Adipocyte (in vitro differentiated cells): ENCODE measurements around the gene SKI.

ENCODE experiments used
- DNase-seq: peaks from one replicate; pipeline ENCODE4 v3.0.0-alpha.2; 2015; ENCODE audit warnings: low read depth
- H3K27me3 ChIP-seq: replicated peaks from 2 replicates; pipeline ENCODE4 v1.7.0; 2013; ENCODE audit warnings: mild to moderate bottlenecking, low read length, moderate library complexity; ENCODE audit not compliant: control insufficient read depth, insufficient read depth
- H3K36me3 ChIP-seq: 2 replicates; pipeline ENCODE4 v1.7.0; 2013; ENCODE audit warnings: low read length, mild to moderate bottlenecking, moderate library complexity; ENCODE audit not compliant: control insufficient read depth, insufficient read depth, severe bottlenecking
- H3K4me1 ChIP-seq: 2 replicates; pipeline ENCODE4 v1.7.0; 2013; ENCODE audit warnings: mild to moderate bottlenecking, low read length, moderate library complexity; ENCODE audit not compliant: control insufficient read depth, insufficient read depth
- H3K4me3 ChIP-seq: 2 replicates; pipeline ENCODE4 v1.7.0; 2013; ENCODE audit warnings: mild to moderate bottlenecking, low read length, moderate library complexity
- H3K9ac ChIP-seq: 2 replicates; pipeline ENCODE4 v1.7.0; 2013; ENCODE audit warnings: mild to moderate bottlenecking, low read length, moderate library complexity
- H3K9me3 ChIP-seq: 2 replicates; pipeline ENCODE4 v1.7.0; 2013; ENCODE audit warnings: mild to moderate bottlenecking, low read length, moderate library complexity; ENCODE audit not compliant: control insufficient read depth

Gene SKI

GRCh38 chr1:2340086-2340917 is 112.2 kb downstream of the SKI start:
- no peaks in the 10 kb centered on the region for H3K9me3 ChIP-seq
- no peaks in the 10 kb centered on the region for H3K4me1 ChIP-seq
- no peak overlapping the region for H3K9ac ChIP-seq
- no peak overlapping the region for H3K4me3 ChIP-seq
- H3K36me3 ChIP-seq: no peaks in the 10 kb centered on the region
- DNase-seq: no peak
- H3K27me3 ChIP-seq: no peaks in the 10 kb centered on the region

GRCh38 chr1:2340918-2341254 is 112.8 kb downstream of the SKI start:
- Histone ChIP-seq H3K4me3 (no peak overlapping the region), H3K9ac (no peak overlapping the region), H3K36me3 (no peaks in the 10 kb centered on the region), H3K9me3 (no peaks in the 10 kb centered on the region), H3K27me3 (no peaks in the 10 kb centered on the region), H3K4me1 (no peaks in the 10 kb centered on the region)
- no peak for DNase-seq

GRCh38 chr1:2341706-2342383 is 113.7 kb downstream of the SKI start:
- Histone ChIP-seq H3K9me3 (no peaks in the 10 kb centered on the region), H3K4me3 (no peak overlapping the region), H3K9ac (no peak overlapping the region), H3K36me3 (no peaks in the 10 kb centered on the region), H3K4me1 (no peaks in the 10 kb centered on the region), H3K27me3 (no peaks in the 10 kb centered on the region)
- DNase-seq: no peak

GRCh38 chr1:2342384-2343022 is 114.4 kb downstream of the SKI start:
- DNase-seq: no peak
- H3K4me3 ChIP-seq: no peak overlapping the region
- H3K4me1 ChIP-seq: no peaks in the 10 kb centered on the region
- no peak overlapping the region for H3K9ac ChIP-seq
- no peaks in the 10 kb centered on the region for H3K36me3 ChIP-seq
- H3K9me3 ChIP-seq: no peaks in the 10 kb centered on the region
- H3K27me3 ChIP-seq: peaks cover 4% of the 10 kb centered on the region

- Histone ChIP-seq H3K9me3 (no peaks in the 10 kb centered on the region), H3K27me3 (peaks cover 4% of the 10 kb centered on the region)
These were observed 115.2 kb downstream of the SKI start for GRCh38 chr1:2343023-2343935.

GRCh38 chr1:2344121-2344681 is 116.1 kb downstream of the SKI start:
- Histone ChIP-seq H3K4me1 (no peaks in the 10 kb centered on the region), H3K36me3 (no peaks in the 10 kb centered on the region), H3K9me3 (no peaks in the 10 kb centered on the region), H3K27me3 (peaks cover 4% of the 10 kb centered on the region), H3K9ac (no peak overlapping the region), H3K4me3 (no peak overlapping the region)
- DNase-seq: no peak

More at GRCh38 chr1:2343023-2343935, 115.2 kb downstream of the SKI start:
- no peak for DNase-seq
- Histone ChIP-seq H3K4me1 (no peaks in the 10 kb centered on the region), H3K4me3 (no peak overlapping the region), H3K36me3 (no peaks in the 10 kb centered on the region), H3K9ac (no peak overlapping the region)

- Histone ChIP-seq H3K4me3 (no peak overlapping the region), H3K27me3 (peaks cover 4% of the 10 kb centered on the region), H3K4me1 (no peaks in the 10 kb centered on the region), H3K9ac (no peak overlapping the region), H3K9me3 (no peaks in the 10 kb centered on the region), H3K36me3 (no peaks in the 10 kb centered on the region)
- no peak for DNase-seq
These were observed 116.7 kb downstream of the SKI start for GRCh38 chr1:2344744-2345296.

- no peak overlapping the region for H3K4me3 ChIP-seq
- H3K27me3 ChIP-seq: peaks cover 4% of the 10 kb centered on the region
- no peaks in the 10 kb centered on the region for H3K9me3 ChIP-seq
- DNase-seq: no peak
- no peaks in the 10 kb centered on the region for H3K4me1 ChIP-seq
- H3K36me3 ChIP-seq: no peaks in the 10 kb centered on the region
- H3K9ac ChIP-seq: no peak overlapping the region
These were observed 117.4 kb downstream of the SKI start for GRCh38 chr1:2345297-2346075.

GRCh38 chr1:2346691-2347408 is 118.7 kb downstream of the SKI start:
- Histone ChIP-seq H3K27me3 (peaks cover 4% of the 10 kb centered on the region), H3K9ac (no peak overlapping the region)
- DNase-seq: no peak

More at GRCh38 chr1:2346691-2347408, 118.7 kb downstream of the SKI start:
- no peaks in the 10 kb centered on the region for H3K9me3 ChIP-seq
- no peaks in the 10 kb centered on the region for H3K4me1 ChIP-seq
- H3K36me3 ChIP-seq: no peaks in the 10 kb centered on the region
- H3K4me3 ChIP-seq: no peak overlapping the region
